Hepatocyte (in vitro differentiated cells): Measurements from ENCODE around the gene AMPD1. TPM values are rescaled to one million over a fixed set of nuclear protein-coding genes. Genes with fewer than 3 reads are reported as not detected.

Experiments used
- DNase-seq: peaks from one replicate; pipeline ENCODE4 v3.0.0-alpha.2; 2016; ENCODE audit warnings: low spot score
- H2AFZ ChIP-seq: fragments of 200-600 bp; sonication (generic); 2 replicates; pipeline ENCODE4 v1.6.0; 2016; ENCODE audit warnings: antibody characterized with exemption, mild to moderate bottlenecking
- H3K27ac ChIP-seq: fragments of 200-600 bp; sonication (generic); 2 replicates; pipeline ENCODE4 v1.5.1; 2016; ENCODE audit warnings: mild to moderate bottlenecking
- H3K27me3 ChIP-seq: fragments of 200-600 bp; sonication (generic); 2 replicates; pipeline ENCODE4 v1.6.1; 2016
- H3K36me3 ChIP-seq: fragments of 200-600 bp; sonication (generic); replicated peaks from 2 replicates; pipeline ENCODE4 v1.5.1; 2016; ENCODE audit warnings: low read depth; ENCODE audit not compliant: insufficient read depth
- H3K4me1 ChIP-seq: fragments of 200-600 bp; sonication (generic); 2 replicates; pipeline ENCODE4 v1.5.1; 2016; ENCODE audit warnings: mild to moderate bottlenecking, moderate library complexity; ENCODE audit not compliant: insufficient read depth
- H3K4me2 ChIP-seq: fragments of 200-600 bp; sonication (generic); 2 replicates; pipeline ENCODE4 v1.6.0; 2016
- H3K4me3 ChIP-seq: fragments of 200-600 bp; sonication (generic); 2 replicates; pipeline ENCODE4 v1.5.1; 2016; ENCODE audit warnings: mild to moderate bottlenecking
- H3K79me2 ChIP-seq: fragments of 200-600 bp; sonication (generic); 2 replicates; pipeline ENCODE4 v1.6.0; 2017; ENCODE audit warnings: mild to moderate bottlenecking
- H3K9me2 ChIP-seq: fragments of 200-600 bp; sonication (generic); replicated peaks from 2 replicates; pipeline ENCODE4 v1.6.0; 2017; ENCODE audit warnings: mild to moderate bottlenecking; ENCODE audit not compliant: insufficient read depth
- H3K9me3 ChIP-seq: fragments of 200-600 bp; sonication (generic); 2 replicates; pipeline ENCODE4 v1.5.1; 2016; ENCODE audit warnings: low read depth, mild to moderate bottlenecking
- H4K20me1 ChIP-seq: fragments of 200-600 bp; sonication (generic); 2 replicates; pipeline ENCODE4 v1.6.0; 2016; ENCODE audit warnings: mild to moderate bottlenecking; ENCODE audit not compliant: insufficient read depth, poor library complexity, severe bottlenecking
- EZH2 ChIP-seq: fragments of 200-600 bp; sonication (generic); IDR thresholded peaks from 2 replicates; pipeline ENCODE4 v1.6.1; 2016; ENCODE audit warnings: antibody characterized with exemption, mild to moderate bottlenecking, borderline replicate concordance
- EZH2phosphoT487 ChIP-seq: fragments of 200-600 bp; sonication (generic); IDR thresholded peaks from one replicate; pipeline ENCODE4 v1.6.1; 2018; ENCODE audit warnings: antibody characterized with exemption, mild to moderate bottlenecking, low read depth, moderate library complexity; ENCODE audit not compliant: unreplicated experiment, severe bottlenecking
- WGBS: methylation state at CpG from one replicate; pipeline ENCODE4 v1.1.6; 2016; ENCODE audit warnings: low lambda C conversion rate; ENCODE audit errors: missing lambda C conversion rate; 5-methylcytosine and 5-hydroxymethylcytosine counted together
- polyA plus RNA-seq: library from polyadenylated mRNA; unstranded; fragments of >200 nt; fragmentation: Nextera tagmentation; extraction: Ambion mirVana; gene quantifications from 2 replicates; pipeline ENCODE4 v1.2.1, GENCODE V29; 2016
- total RNA-seq: library from RNA; depleted of rRNA; stranded (reverse); fragments of >200 nt; gene quantifications from 2 replicates; pipeline ENCODE4 v1.2.3, GENCODE V29; 2014
- TF ChIP-seq, protein P1 (sequence below): fragments of 200-600 bp; sonication (generic); IDR thresholded peaks from 2 replicates; pipeline ENCODE4 v1.5.1; 2016; ENCODE audit warnings: antibody characterized with exemption, mild to moderate bottlenecking; ENCODE audit not compliant: poor library complexity

AMPD1 gene
- total and polyA plus RNA-seq, 2 experiments from 2014 or later, result not detected

DNA sequence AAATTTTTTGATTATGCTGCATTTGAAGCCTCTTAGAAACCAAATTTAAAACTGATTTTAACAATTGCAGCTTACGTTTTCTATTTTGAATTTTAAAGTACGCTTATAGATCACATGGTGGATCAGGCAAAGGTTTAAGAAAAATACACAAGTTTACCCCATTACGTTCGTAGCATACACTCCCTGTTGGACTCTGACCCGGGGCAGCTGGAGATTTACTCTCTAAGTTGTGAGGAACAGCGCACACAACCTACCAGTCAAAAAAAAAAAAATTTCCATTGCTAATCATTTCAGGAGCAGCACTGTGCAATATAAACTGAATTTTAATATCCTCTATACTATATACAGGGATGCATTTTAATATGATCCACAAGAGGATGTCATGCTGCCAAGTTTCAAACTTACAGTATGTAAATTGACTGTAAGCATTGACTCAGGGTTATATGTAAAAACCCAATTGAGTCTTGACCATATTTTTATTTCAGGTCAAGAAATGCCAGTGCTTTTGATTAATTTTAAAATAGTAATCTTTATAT, 42.0 kb upstream of the AMPD1 start:
- Histone ChIP-seq H3K4me2 (peak overlapping the region; percentile 33), H4K20me1 (peaks cover 27% of the 10 kb centered on the region), H3K27ac (peak overlapping the region; percentile 50), H3K27me3 (no peaks in the 10 kb centered on the region), H3K4me1 (peaks cover 10% of the 10 kb centered on the region), H3K79me2 (peaks cover 90% of the 10 kb centered on the region), H3K9me2 (no peaks in the 10 kb centered on the region), H3K4me3 (no peak overlapping the region), H2AFZ (no peak overlapping the region), H3K36me3 (no peaks in the 10 kb centered on the region), H3K9me3 (no peaks in the 10 kb centered on the region)
- DNase-seq, result peak; percentile 48
- WGBS, result 67% methylated on average over 6 of the region's 6 CpGs
- no peak for TF ChIP-seq EZH2phosphoT487
- TF ChIP-seq EZH2, result no peak
- TF ChIP-seq, protein P1, sequence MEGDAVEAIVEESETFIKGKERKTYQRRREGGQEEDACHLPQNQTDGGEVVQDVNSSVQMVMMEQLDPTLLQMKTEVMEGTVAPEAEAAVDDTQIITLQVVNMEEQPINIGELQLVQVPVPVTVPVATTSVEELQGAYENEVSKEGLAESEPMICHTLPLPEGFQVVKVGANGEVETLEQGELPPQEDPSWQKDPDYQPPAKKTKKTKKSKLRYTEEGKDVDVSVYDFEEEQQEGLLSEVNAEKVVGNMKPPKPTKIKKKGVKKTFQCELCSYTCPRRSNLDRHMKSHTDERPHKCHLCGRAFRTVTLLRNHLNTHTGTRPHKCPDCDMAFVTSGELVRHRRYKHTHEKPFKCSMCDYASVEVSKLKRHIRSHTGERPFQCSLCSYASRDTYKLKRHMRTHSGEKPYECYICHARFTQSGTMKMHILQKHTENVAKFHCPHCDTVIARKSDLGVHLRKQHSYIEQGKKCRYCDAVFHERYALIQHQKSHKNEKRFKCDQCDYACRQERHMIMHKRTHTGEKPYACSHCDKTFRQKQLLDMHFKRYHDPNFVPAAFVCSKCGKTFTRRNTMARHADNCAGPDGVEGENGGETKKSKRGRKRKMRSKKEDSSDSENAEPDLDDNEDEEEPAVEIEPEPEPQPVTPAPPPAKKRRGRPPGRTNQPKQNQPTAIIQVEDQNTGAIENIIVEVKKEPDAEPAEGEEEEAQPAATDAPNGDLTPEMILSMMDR, result no peak

DNA sequence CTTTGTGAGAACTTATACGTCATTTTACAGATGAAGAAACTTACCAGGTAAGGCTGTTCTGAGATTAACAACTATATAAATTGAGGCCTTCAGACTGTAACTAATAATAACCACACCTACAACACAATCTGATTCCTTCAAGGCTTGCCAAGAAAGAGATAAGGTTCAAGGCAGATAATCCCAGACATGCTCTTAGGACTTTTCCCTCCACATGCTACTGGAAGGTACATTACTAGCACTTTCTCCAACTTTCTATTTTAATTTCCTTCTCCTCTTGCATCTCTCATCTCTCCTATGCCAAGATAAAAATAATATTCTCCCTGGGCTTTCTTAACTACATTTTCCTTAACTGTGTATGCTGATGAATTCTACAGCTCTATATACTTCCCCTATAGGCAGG, 40.1 kb upstream of the AMPD1 start:
- DNase-seq, result no peak
- Histone ChIP-seq H3K4me3 (no peak overlapping the region), H3K9me2 (no peaks in the 10 kb centered on the region), H4K20me1 (peaks cover 12% of the 10 kb centered on the region), H3K4me2 (no peak overlapping the region), H3K9me3 (no peaks in the 10 kb centered on the region), H3K79me2 (peaks cover 87% of the 10 kb centered on the region), H2AFZ (no peak overlapping the region), H3K27me3 (no peaks in the 10 kb centered on the region), H3K27ac (no peak overlapping the region), H3K36me3 (no peaks in the 10 kb centered on the region), H3K4me1 (peaks cover 10% of the 10 kb centered on the region)
- 100% methylated on average over 1 of the region's 1 CpG for WGBS
- no peak for TF ChIP-seq EZH2
- no peak for TF ChIP-seq EZH2phosphoT487
- TF ChIP-seq, protein P1, result no peak

DNA sequence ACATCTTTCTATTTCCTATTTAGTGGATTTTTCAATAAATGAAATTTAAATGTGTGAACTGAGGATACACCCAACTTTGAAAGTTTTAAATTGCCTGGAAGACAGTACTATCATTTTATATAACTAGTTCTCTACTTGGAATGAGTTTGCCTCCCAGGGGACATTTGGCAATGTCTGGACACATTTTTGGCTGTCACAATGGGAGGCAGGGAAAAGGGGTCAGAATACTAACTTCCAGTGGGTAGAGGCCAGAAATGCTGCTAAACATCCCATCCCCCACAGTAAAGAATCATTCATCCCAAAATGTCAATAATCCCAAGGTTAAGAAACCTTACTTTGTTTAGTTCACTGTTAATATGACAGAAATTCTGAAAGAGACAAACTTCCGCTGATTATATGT, 34.4 kb upstream of the AMPD1 start:
- Histone ChIP-seq H3K4me1 (no peaks in the 10 kb centered on the region), H3K4me3 (no peak overlapping the region), H4K20me1 (peaks cover 17% of the 10 kb centered on the region), H3K36me3 (no peaks in the 10 kb centered on the region), H3K4me2 (no peak overlapping the region), H2AFZ (no peak overlapping the region), H3K27ac (no peak overlapping the region), H3K9me3 (no peaks in the 10 kb centered on the region), H3K9me2 (no peaks in the 10 kb centered on the region), H3K27me3 (no peaks in the 10 kb centered on the region), H3K79me2 (peaks cover 65% of the 10 kb centered on the region)
- no peak for DNase-seq
- TF ChIP-seq, protein P1, result no peak
- TF ChIP-seq EZH2 (no peak), EZH2phosphoT487 (no peak)
- 100% methylated on average over 1 of the region's 1 CpG for WGBS
